ENCODE measurements around the gene STK17A. TPM values are rescaled to one million over a fixed set of nuclear protein-coding genes. Genes with fewer than 3 reads are reported as not detected.

The STK17A gene
- total RNA-seq, 1 experiment from 2014 or later = 9.8 TPM

DNA sequence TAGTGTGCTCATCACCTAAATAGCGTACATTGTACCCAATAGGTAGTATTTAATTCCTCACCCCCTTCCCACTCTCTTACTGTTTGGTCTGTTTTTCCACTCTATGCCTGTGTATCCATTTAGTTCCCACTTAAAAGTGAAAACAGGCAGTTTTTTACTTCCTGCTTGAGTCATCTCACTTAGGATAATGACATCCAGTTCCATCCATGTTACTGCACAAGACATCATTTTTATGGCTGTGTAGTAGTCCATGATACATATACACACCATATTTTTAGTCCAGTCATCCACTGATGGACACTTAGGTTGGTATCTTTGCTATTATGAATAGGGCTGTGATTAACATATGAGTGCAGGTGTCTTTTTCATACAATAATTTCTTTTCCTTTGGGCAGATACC lies 10.1 kb downstream of the STK17A start:
- peaks cover 1 to 6% (median 3%) of the 10 kb centered on the region in 3 experiments; a peak in 4 of 7 replicates for H3K36me3 Mint-ChIP-seq (ENCODE audit: insufficient read depth in 1 of 3, low read depth in 3 of 3)
- H3K56ac ChIP-seq (ENCODE audit: insufficient read length, low read depth, low read length) = no peak overlapping the region

More for the DNA sequence above, 10.1 kb downstream of the STK17A start:
- H4K91ac ChIP-seq (ENCODE audit: insufficient read length, low read depth, low read length) = no peak overlapping the region
- no peak overlapping the region for H3K4ac ChIP-seq (ENCODE audit: low read depth, low read length)
- no peak overlapping the region for H2AK5ac ChIP-seq (ENCODE audit: insufficient read length, low read length)
- peaks cover 3% of the 10 kb centered on the region; the same call in 1 of the 2 replicates for H3K4me1 ChIP-seq (ENCODE audit: insufficient read depth, low read length)
- H4K8ac ChIP-seq (replicated peaks; ENCODE audit: insufficient read length, low read depth, low read length) = no peak overlapping the region
- no peak overlapping the region for H3K14ac ChIP-seq (ENCODE audit: insufficient read depth, low read length)
- no peak overlapping the region for H2BK120ac ChIP-seq (ENCODE audit: low read depth, low read length, poor library complexity, severe bottlenecking)
- DNase-seq = no peak
- TF ChIP-seq CTCF (conservative IDR thresholded peaks at IDR 0.05) = no peak
- H3K9me3 ChIP-seq (ENCODE audit: control insufficient read depth, low read depth, low read length) = no peaks in the 10 kb centered on the region
- H3K4me1 Mint-ChIP-seq = peaks cover 3 to 8% of the 10 kb centered on the region in 2 experiments
- H3K79me2 ChIP-seq (ENCODE audit: insufficient read depth, low read length) = peaks cover 2% of the 10 kb centered on the region; the same call in 1 of the 2 replicates
- H2BK20ac ChIP-seq (ENCODE audit: low read depth, low read length, poor library complexity, severe bottlenecking) = no peak overlapping the region
- no peak overlapping the region for H2AFZ ChIP-seq (ENCODE audit: low read length)
- no peak overlapping the region for H2BK15ac ChIP-seq (ENCODE audit: low read depth, low read length)
- whole genome bisulfite sequencing (ENCODE audit: extremely low coverage, insufficient read length, low lambda C conversion rate) = no CpG with 5 or more reads among the region's 1 CpG
- H3K27me3 ChIP-seq (ENCODE audit: insufficient read depth, low read length) = no peaks in the 10 kb centered on the region
- H3K9me3 Mint-ChIP-seq = no peaks in the 10 kb centered on the region
- no peak overlapping the region for H3K9ac ChIP-seq (ENCODE audit: extremely low read depth, insufficient read length, low read length)
- no peak overlapping the region for H3K27ac Mint-ChIP-seq
- H3K27ac ChIP-seq (ENCODE audit: insufficient read length, low read depth, low read length) = no peak overlapping the region
- no peak overlapping the region for H3K23ac ChIP-seq (ENCODE audit: insufficient read length, low read depth, low read length)
- no peak overlapping the region for H2BK12ac ChIP-seq (ENCODE audit: insufficient read length, low read depth, low read length)
- no peaks in the 10 kb centered on the region for H3K23me2 ChIP-seq (ENCODE audit: insufficient read length, low read depth, low read length, poor library complexity, severe bottlenecking)
- H4K5ac ChIP-seq (ENCODE audit: insufficient read length, low read depth, low read length) = no peak overlapping the region
- no peak overlapping the region for H3T11ph ChIP-seq (ENCODE audit: low read length)
- no peak overlapping the region for H3K4me3 Mint-ChIP-seq
- no peak overlapping the region for H2BK5ac ChIP-seq (ENCODE audit: insufficient read length, low read length)
- H4K20me1 ChIP-seq (ENCODE audit: control insufficient read depth, insufficient read depth, insufficient read length) = no peaks in the 10 kb centered on the region
- H3K18ac ChIP-seq (ENCODE audit: insufficient read length, low read depth, low read length) = no peak overlapping the region
- no peaks in the 10 kb centered on the region for H3K27me3 Mint-ChIP-seq (ENCODE audit: low read depth)
- H3K79me1 ChIP-seq (ENCODE audit: insufficient read depth, low read depth, low read length, poor library complexity, severe bottlenecking) = no peaks in the 10 kb centered on the region
- no peak overlapping the region for H3K4me2 ChIP-seq (ENCODE audit: insufficient read depth, insufficient read length, low read length)

Data from H9 (cell line).